Left lobe of liver (tissue), 2 donors: ENCODE data around the gene MBD4. TPM values are rescaled to one million over a fixed set of nuclear protein-coding genes. Genes with fewer than 3 reads are reported as not detected.
A peak's percentile ranks its signal among the peaks of the same experiment; 100 is the strongest.

Source experiments
- ATAC-seq: fragments of 200-7000 bp; cut with Tn5 transposase; one replicate; pipeline ENCODE4 v1.9.1; 2020; ENCODE audit warnings: mild to moderate bottlenecking, moderate library complexity
- DNase-seq: peaks from one replicate; pipeline ENCODE4 v3.0.0-alpha.2; 2020; ENCODE audit warnings: low spot score
- total RNA-seq: library from RNA; stranded (reverse); gene quantifications from one replicate; pipeline ENCODE4 v1.2.1, GENCODE V29; 2021
- donor health status: DM: no; HTN: no; CAD: no; lungs with moderate emphysema.
- donor health status: DM: no; HTN: yes; CAD: no.

MBD4 gene
- total RNA-seq, 1 donor from 2014 or later: 16.5 TPM

GRCh38 chr3:129463716-129464115, 24.0 kb upstream of the MBD4 start:
- no peak for DNase-seq
- no peak for ATAC-seq

- DNase-seq: no peak
- no peak for ATAC-seq
Observed at GRCh38 chr3:129463094-129463493, 23.3 kb upstream of the MBD4 start.

- ATAC-seq (peak; percentile 70), DNase-seq (no peak)
Observed at GRCh38 chr3:129462361-129462968, 22.7 kb upstream of the MBD4 start.

DNA sequence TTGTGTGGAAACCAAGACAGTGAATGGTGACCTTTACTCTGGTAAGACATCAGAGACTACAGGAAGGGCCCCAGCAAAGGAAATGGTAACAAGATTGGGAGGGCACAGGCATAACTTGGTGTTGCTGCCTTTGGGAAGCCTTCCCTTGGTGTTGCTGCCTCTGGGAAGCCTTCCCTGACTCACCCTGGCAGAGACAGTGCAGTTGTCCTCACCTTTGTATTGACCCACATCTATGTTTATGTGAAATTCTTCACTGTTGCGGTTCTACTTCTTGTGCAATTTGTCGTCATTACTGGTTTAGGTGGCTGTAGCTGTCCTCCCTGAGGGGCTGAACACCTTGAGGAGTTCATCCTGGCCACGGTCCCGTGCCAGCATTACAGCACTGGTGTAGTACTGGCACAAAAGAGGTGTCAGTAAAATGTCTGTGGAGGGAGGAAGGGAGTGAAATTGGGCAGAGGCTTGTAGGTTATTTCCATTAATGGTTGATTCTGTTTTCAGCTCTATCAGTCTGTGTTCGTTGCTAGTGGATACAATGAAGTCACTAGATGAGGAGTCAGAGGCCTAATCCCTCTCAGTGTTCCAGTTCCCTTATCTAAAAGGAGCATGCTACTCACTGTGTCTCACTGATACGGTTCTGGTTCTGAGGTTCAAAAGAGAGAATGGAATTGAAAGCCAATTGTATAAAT, 21.9 kb upstream of the MBD4 start:
- DNase-seq: no peak
- peak; percentile 42 for ATAC-seq

- ATAC-seq (no peak), DNase-seq (no peak)
Observed at GRCh38 chr3:129461022-129461421, 21.3 kb upstream of the MBD4 start.

DNA sequence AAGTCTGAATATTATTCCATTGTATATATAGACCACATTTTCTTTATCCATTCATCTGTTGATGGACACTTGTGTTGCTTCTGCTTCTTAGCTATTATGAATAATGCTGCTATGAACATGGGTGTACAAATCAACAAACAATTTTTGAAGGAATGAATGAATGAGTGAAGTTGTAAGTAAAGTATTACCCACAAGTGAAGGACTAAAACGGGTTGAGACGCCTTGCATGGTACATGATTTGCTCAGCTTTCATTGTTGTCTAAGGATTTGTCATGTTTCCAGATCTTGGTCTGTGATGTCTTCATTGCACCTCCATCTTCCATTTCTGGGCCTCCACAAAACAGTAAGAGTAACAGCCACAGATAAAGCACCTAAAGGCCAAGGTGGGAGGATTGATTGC, 20.8 kb upstream of the MBD4 start:
- ATAC-seq (no peak), DNase-seq (no peak)

DNA sequence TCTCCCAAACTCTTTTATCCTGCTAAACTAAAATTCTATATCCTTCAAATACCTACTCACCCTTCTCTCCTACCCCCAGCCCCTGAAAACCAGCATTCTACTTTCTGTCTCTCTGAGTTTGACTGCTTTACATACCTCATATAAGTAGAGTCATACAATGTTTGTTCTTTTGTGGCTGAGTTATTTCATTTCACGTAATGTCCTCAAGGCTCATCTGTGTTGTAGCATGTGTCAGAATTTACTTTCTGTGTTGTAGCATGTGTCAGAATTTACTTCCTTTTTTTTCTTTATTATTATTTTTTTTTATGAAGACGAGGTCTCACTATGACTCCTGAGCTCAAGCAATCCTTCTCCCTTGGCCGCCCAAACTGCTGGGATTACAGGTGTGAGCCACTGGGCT, 20.4 kb upstream of the MBD4 start:
- DNase-seq: no peak
- ATAC-seq: no peak

GRCh38 chr3:129453732-129454131, 14.0 kb upstream of the MBD4 start:
- no peak for ATAC-seq

DNA sequence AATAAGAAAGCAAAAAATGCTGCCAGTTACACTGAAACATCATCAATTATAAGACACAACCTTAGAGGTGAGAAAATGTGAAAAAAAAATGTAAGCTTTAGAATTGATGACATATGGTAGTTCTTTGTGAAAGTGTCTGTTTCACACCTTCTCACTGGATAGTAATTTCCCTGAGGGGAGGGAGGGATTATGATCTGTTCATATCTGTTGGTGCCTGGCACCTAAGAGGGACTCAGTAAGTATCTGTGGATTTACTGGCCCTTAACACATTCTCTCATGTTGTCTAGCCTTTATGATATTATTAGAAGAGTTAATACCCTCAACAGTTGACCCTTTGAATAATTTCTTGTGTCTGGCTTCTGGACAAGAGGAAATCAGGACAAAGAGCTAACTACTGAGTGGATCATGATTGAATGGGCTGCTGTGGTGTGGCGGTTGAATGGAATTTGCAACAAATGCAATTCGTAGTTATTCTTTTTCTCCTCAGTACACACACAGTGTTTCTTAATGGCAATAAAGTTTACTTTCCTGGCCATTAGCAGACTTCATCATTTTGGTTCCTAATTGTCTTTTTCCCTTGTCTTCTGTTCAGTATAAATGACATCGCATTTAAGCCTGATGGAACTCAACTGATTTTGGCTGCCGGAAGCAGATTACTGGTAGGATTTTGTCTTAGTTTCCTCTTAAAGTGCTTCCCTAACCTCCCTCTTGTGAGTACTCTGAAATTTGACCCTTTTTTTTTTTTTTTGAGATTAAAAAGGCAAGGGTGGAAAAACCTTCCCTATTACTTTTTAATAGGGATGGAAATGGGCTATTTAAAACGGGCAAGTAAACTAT, 9.7 kb upstream of the MBD4 start:
- DNase-seq (no peak), ATAC-seq (no peak)

More at GRCh38 chr3:129453732-129454131, 14.0 kb upstream of the MBD4 start:
- DNase-seq: no peak

- ATAC-seq (peak; percentile 84), DNase-seq (no peak)
Observed at GRCh38 chr3:129448186-129448895, 8.6 kb upstream of the MBD4 start.

- DNase-seq (no peak), ATAC-seq (no peak)
Observed at GRCh38 chr3:129446926-129447325, 7.2 kb upstream of the MBD4 start.

GRCh38 chr3:129445471-129445870, 5.7 kb upstream of the MBD4 start:
- no peak for DNase-seq
- no peak for ATAC-seq

DNA sequence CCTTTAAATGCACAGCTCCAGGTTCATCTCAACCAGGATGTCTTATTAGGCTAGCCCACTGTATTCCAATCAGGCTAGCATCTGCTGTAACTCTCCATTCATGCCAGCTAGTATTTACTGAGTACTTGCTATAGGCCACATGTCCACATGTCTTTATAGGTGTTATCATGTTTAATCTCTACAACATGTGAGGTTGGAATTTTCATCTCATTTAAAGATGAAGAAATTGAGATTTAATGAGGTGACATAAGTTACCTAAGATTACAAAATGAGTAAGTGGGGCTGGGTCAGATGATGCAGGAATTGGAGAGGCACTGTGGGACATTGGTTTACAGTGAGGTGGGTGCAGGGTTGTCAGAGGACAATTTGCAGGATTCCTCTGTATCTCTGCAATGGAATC, 3.2 kb upstream of the MBD4 start:
- no peak for ATAC-seq
- DNase-seq: no peak

- DNase-seq (no peak), ATAC-seq (no peak)
Observed at GRCh38 chr3:129442486-129442885, 2.7 kb upstream of the MBD4 start.

DNA sequence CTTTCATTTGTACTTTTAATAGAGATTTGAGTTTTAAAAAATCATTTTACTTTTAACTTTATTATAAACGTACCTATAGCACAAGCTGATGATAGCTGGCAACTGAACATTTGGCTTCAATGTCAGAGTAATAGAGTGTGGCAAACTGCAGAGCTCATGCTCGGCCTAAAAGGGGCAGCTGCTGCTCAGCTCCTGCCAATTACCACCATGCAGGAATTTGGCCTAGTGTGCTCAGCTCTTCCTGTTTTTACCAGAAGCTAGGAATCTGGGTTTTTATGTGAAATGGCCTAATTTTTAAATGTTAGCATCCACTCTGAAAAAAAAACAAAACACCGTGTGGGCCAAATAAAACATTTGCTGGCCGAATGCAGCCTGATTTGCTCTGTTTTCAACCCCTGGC, 2.0 kb upstream of the MBD4 start:
- no peak for DNase-seq
- ATAC-seq: peak; percentile 34

DNA sequence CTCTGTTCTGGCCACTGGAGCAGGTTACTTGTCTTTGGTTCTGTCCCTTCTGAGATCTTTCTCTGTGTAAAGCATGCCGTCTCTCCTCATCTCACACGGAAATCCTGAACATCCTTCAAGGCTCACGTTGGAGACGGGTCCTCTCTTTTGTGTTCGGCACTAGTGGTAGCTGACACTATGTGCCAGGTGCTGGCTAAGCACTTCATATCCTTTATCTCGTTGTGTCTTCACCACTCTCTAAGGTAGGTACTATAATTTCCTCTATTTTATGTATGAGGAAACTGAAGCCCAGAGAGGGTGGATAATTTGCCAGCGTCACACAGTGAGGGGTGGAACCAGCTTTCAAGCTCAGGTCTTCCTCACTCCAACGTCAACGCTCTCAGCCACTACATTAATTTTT, 1.5 kb upstream of the MBD4 start:
- DNase-seq (no peak), ATAC-seq (no peak)

GRCh38 chr3:129440618-129441190, 956 bp upstream of the MBD4 start:
- no peak for ATAC-seq

DNA sequence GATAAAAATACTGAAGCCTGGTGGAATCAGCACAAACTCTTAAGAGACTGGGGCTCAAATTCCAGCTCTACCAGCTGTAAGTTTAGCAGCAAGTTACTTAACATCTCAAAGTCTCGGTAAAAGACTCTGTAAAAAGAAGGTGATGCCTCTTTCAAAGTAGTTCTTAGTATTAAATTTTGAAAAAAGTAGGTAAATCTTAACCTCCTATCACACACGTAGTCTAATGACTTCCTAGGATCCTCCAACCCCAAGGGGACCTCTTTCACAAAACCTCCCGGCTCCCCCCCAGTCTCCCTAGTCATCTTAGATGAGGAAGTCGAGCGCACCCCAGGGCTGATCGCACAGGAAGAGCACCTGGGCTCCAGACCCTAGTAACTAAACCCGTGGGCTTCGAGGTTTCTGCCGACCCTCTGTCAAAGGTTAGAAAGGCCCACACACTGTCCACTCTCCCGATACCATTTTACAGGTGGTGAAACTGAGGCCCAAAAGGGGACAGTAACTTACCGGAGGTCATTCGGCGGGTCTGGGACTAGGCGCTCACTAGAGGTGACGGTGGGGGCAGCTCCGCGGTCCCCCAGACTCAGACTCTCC, 427 bp downstream of the MBD4 start:
- DNase-seq: peak; percentile 57
- ATAC-seq: peak; percentile 9

More at GRCh38 chr3:129440618-129441190, 956 bp upstream of the MBD4 start:
- DNase-seq: no peak

DNA sequence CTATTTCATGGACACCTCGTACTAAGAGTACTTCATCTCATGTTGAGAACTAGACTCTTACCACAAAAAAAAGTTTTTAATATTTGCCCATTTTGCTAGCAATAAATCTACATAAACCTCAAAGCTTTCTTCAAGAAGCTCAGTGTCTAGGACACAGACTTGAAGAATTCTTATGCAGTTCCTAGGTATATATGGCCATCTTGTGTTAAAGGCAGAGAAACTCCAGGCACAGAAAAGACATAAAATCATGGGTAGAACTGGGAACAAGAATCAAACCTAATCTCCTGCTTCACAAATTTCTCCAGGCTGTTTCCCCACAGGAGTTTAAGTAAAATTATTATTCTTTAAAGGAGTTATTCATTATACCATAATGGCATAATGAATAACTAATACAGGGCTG, 4.4 kb downstream of the MBD4 start:
- DNase-seq (no peak), ATAC-seq (no peak)

DNA sequence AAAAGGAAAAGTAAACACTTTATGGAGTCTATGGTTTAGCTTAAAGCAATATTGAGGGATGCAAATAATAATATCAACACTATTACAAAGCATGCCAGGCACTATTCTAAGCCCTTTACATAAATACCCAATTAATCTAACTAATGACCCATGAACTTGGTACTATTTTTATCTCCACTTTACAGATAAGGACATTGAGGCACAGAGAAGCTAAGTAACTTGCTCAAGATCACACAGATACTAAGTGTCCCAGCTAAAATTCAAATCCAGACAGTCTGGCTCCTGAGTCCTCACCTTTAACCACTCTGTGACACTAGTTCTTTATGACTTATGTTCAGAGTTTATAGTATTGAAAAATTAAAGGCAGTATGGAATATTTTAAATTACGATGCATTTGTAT, 5.6 kb downstream of the MBD4 start:
- ATAC-seq (no peak), DNase-seq (no peak)

DNA sequence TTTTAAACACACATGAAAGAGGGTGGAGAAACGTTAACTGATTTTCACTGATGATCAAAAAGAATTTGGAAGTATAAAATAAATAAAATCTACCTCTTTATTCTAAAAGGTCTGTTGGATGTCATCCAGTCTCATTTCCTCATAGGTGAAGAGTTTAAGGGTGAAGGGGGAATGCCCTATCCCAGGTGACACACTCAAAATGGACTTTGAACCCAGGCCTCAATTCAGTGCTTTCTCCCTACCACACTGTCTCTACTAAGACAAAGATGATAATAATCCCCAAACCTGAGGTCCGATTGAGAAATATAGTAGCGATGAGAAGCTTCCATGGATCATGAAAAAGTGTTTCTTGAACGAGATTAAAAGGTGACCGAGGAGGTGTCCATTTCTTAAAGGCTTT, 6.2 kb downstream of the MBD4 start:
- ATAC-seq (peak; percentile 74), DNase-seq (no peak)
